ENCODE results near the gene AGAP6.
"Not testable (repeated sequence)": the region's sequence is repeated elsewhere in the genome, so short reads cannot be mapped to it uniquely, and the experiment has no call there.

Gene AGAP6

GRCh38 chr10:49988376-49988775 lies at the start of gene AGAP6:
Gene AGAP6 (plus strand): TSS chr10:49988406. CDS start chr10:49988716, 310 bp downstream.
- DNase-seq (ENCODE audit: low spot score) = not testable (repeated sequence)

GRCh38 chr10:49941447-49942338 lies 46.5 kb upstream of the AGAP6 start, which contains the start of the genes PARG and TIMM23B:
Gene PARG (minus strand): TSS chr10:49942027. CDS start chr10:49941725, 302 bp downstream.
Gene TIMM23B (plus strand): TSS chr10:49942053. CDS start chr10:49942195, 142 bp downstream.
- DNase-seq (ENCODE audit: low spot score) = peak; percentile 85

- DNase-seq (ENCODE audit: low spot score) = peak; percentile 14
Observed at GRCh38 chr10:49942339-49942705, 45.9 kb upstream of the AGAP6 start.

GRCh38 chr10:49943607-49944006 lies 44.6 kb upstream of the AGAP6 start:
- DNase-seq (ENCODE audit: low spot score) = not testable (repeated sequence)

- not testable (repeated sequence) for DNase-seq (ENCODE audit: low spot score)
Observed at GRCh38 chr10:49948142-49948541, 40.1 kb upstream of the AGAP6 start.

- not testable (repeated sequence) for DNase-seq (ENCODE audit: low spot score)
Observed at GRCh38 chr10:49948737-49949136, 39.5 kb upstream of the AGAP6 start.

- DNase-seq (ENCODE audit: low spot score) = not testable (repeated sequence)
Observed at GRCh38 chr10:49952006-49952405, 36.2 kb upstream of the AGAP6 start.

GRCh38 chr10:49953122-49953521 lies 35.1 kb upstream of the AGAP6 start:
- not testable (repeated sequence) for DNase-seq (ENCODE audit: low spot score)

GRCh38 chr10:49970331-49970857 lies 17.8 kb upstream of the AGAP6 start:
- not testable (repeated sequence) for DNase-seq (ENCODE audit: low spot score)

- not testable (repeated sequence) for DNase-seq (ENCODE audit: low spot score)
Observed at GRCh38 chr10:49971466-49971865, 16.7 kb upstream of the AGAP6 start.

- DNase-seq (ENCODE audit: low spot score) = not testable (repeated sequence)
Observed at GRCh38 chr10:49972094-49972493, 16.1 kb upstream of the AGAP6 start.

- not testable (repeated sequence) for DNase-seq (ENCODE audit: low spot score)
Observed at GRCh38 chr10:49977756-49978155, 10.4 kb upstream of the AGAP6 start.

- not testable (repeated sequence) for DNase-seq (ENCODE audit: low spot score)
Observed at GRCh38 chr10:49987207-49987606, 999 bp upstream of the AGAP6 start.

- not testable (repeated sequence) for DNase-seq (ENCODE audit: low spot score)
Observed at GRCh38 chr10:49995321-49995720, 7.1 kb downstream of the AGAP6 start.

- not testable (repeated sequence) for DNase-seq (ENCODE audit: low spot score)
Observed at GRCh38 chr10:50014024-50014423, 25.8 kb downstream of the AGAP6 start.

GRCh38 chr10:50015596-50016220 lies 27.5 kb downstream of the AGAP6 start:
- not testable (repeated sequence) for DNase-seq (ENCODE audit: low spot score)

GRCh38 chr10:50016926-50017325 lies 28.7 kb downstream of the AGAP6 start:
- not testable (repeated sequence) for DNase-seq (ENCODE audit: low spot score)

- DNase-seq (ENCODE audit: low spot score) = not testable (repeated sequence)
Observed at GRCh38 chr10:50017646-50018045, 29.4 kb downstream of the AGAP6 start.

- peak; percentile 9 for DNase-seq (ENCODE audit: low spot score)
Observed at GRCh38 chr10:50019279-50019678, 31.1 kb downstream of the AGAP6 start.

GRCh38 chr10:50020451-50021024 lies 32.3 kb downstream of the AGAP6 start:
- not testable (repeated sequence) for DNase-seq (ENCODE audit: low spot score)

- no peak for DNase-seq (ENCODE audit: low spot score)
Observed at GRCh38 chr10:50021646-50022045, 33.4 kb downstream of the AGAP6 start.

- not testable (repeated sequence) for DNase-seq (ENCODE audit: low spot score)
Observed at GRCh38 chr10:50024716-50025383, 36.6 kb downstream of the AGAP6 start.

Data from kidney tubule cell (primary cell).